Transverse colon (tissue), 4 donors: Measurements from ENCODE around the gene SLC44A4.
"Not testable (repeated sequence)": the region's sequence is repeated elsewhere in the genome, so short reads cannot be mapped to it uniquely, and the experiment has no call there.

Source experiments
- EP300 ChIP-seq: sonication (generic); formaldehyde crosslinking; IDR thresholded peaks from one replicate; pipeline ENCODE4 v1.6.1; 2017; ENCODE audit warnings: antibody characterized with exemption, low read depth
- POLR2A ChIP-seq: fragments of 450-650 bp; IDR thresholded peaks from one replicate; pipeline ENCODE4 v1.6.1; 2016; ENCODE audit warnings: antibody characterized with exemption, mild to moderate bottlenecking, moderate library complexity
- POLR2AphosphoS5 ChIP-seq, 3 donors: sonication (generic); formaldehyde crosslinking; IDR thresholded peaks; one replicate each; pipeline ENCODE4 v1.6.1; 2016; ENCODE audit warnings: antibody characterized with exemption in 3 of 3
- TF ChIP-seq, protein P1 (sequence below), 5 experiments: fragments of 200-600 bp in 3 of 5; fragments of 450-650 bp in 2 of 5; sonication (generic) in 3 of 5; IDR thresholded peaks; 1 replicate in 2 of 5; 2 replicates in 3 of 5; pipeline ENCODE4 v1.5.1; 2016 to 2017; ENCODE audit warnings: antibody characterized with exemption in 5 of 5, inconsistent platforms in 3 of 5, mild to moderate bottlenecking in 2 of 5, moderate library complexity in 1 of 5

GRCh38 chr6:31909298-31909697 is 30.5 kb upstream of the SLC44A4 start:
- TF ChIP-seq, protein P1, sequence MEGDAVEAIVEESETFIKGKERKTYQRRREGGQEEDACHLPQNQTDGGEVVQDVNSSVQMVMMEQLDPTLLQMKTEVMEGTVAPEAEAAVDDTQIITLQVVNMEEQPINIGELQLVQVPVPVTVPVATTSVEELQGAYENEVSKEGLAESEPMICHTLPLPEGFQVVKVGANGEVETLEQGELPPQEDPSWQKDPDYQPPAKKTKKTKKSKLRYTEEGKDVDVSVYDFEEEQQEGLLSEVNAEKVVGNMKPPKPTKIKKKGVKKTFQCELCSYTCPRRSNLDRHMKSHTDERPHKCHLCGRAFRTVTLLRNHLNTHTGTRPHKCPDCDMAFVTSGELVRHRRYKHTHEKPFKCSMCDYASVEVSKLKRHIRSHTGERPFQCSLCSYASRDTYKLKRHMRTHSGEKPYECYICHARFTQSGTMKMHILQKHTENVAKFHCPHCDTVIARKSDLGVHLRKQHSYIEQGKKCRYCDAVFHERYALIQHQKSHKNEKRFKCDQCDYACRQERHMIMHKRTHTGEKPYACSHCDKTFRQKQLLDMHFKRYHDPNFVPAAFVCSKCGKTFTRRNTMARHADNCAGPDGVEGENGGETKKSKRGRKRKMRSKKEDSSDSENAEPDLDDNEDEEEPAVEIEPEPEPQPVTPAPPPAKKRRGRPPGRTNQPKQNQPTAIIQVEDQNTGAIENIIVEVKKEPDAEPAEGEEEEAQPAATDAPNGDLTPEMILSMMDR (IDR thresholded peaks at IDR 0.05) = not testable (repeated sequence)
- not testable (repeated sequence) for TF ChIP-seq POLR2A; EP300; POLR2AphosphoS5 (IDR thresholded peaks at IDR 0.05)
